ENCODE data around the gene AMZ1.
"Not testable (repeated sequence)": the region's sequence is repeated elsewhere in the genome, so short reads cannot be mapped to it uniquely, and the experiment has no call there.

AMZ1 gene

GRCh38 chr7:2670171-2670570, 17.8 kb upstream of the AMZ1 start:
- no peak for DNase-seq

- peak; percentile 74 for DNase-seq
Observed at GRCh38 chr7:2670720-2671391, 17.1 kb upstream of the AMZ1 start.

GRCh38 chr7:2673214-2673613, 14.8 kb upstream of the AMZ1 start:
- DNase-seq: not testable (repeated sequence)

GRCh38 chr7:2673934-2674333, 14.1 kb upstream of the AMZ1 start:
- DNase-seq: no peak

GRCh38 chr7:2675256-2675764, 12.7 kb upstream of the AMZ1 start:
- DNase-seq: no peak

GRCh38 chr7:2676576-2676975, 11.4 kb upstream of the AMZ1 start:
- DNase-seq: peak; percentile 91

GRCh38 chr7:2678454-2678853, 9.5 kb upstream of the AMZ1 start:
- not testable (repeated sequence) for DNase-seq

GRCh38 chr7:2679135-2680127, 8.6 kb upstream of the AMZ1 start:
- DNase-seq: peak; percentile 19

- DNase-seq: no peak
Observed at GRCh38 chr7:2680256-2680655, 7.7 kb upstream of the AMZ1 start.

GRCh38 chr7:2680792-2681490, 7.1 kb upstream of the AMZ1 start:
- DNase-seq: peak; percentile 73

- no peak for DNase-seq
Observed at GRCh38 chr7:2681929-2682799, 5.8 kb upstream of the AMZ1 start.

GRCh38 chr7:2684501-2684900, 3.5 kb upstream of the AMZ1 start:
- DNase-seq: no peak

- no peak for DNase-seq
Observed at GRCh38 chr7:2686101-2686500, 1.9 kb upstream of the AMZ1 start.

GRCh38 chr7:2687338-2687869, 598 bp upstream of the AMZ1 start:
- DNase-seq: peak; percentile 68

GRCh38 chr7:2688409-2689342, 674 bp downstream of the AMZ1 start:
- no peak for DNase-seq

GRCh38 chr7:2689343-2689847, 1.4 kb downstream of the AMZ1 start:
- no peak for DNase-seq

- no peak for DNase-seq
Observed at GRCh38 chr7:2689951-2690705, 2.1 kb downstream of the AMZ1 start.

GRCh38 chr7:2691011-2691707, 3.2 kb downstream of the AMZ1 start:
- DNase-seq: no peak

- not testable (repeated sequence) for DNase-seq
Observed at GRCh38 chr7:2691932-2692439, 4.0 kb downstream of the AMZ1 start.

Data from NCI-H146 (cell line).